Measurements from ENCODE around the gene RHOG.

DNA sequence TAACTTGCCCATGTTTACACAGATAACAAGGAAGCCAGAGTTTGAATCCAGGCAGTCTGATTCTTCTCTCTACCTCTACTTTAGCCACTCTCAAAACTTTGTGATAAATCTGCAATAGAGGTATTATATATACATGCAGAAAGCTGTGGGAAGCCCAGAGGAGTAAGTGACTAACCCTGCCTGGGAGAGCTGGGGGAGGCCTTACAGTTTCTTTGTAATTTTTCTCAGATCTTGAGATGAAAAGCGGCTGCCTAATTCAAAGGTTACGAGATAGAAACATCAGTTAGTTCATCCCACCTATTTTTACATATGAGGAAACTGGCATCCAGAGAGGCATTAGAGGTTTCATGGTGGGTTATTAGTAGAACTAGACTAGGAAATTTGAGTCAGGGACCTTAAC is 19.6 kb upstream of the RHOG start:
- TF ChIP-seq CTCF (IDR thresholded peaks at IDR 0.05; ENCODE audit: low read depth, low read length) (no peak), EZH2phosphoT487 (IDR thresholded peaks at IDR 0.05; ENCODE audit: low read depth) (no peak)
